OCI-LY1 (cell line): ENCODE data around the gene TGFB2.

Experiments
- H2AFZ ChIP-seq: fragments of 200-600 bp; sonication (generic), shearing (Covaris generic); 2 replicates; pipeline ENCODE4 v1.6.0; 2014; ENCODE audit warnings: antibody characterized with exemption, mild to moderate bottlenecking, low read length
- H3F3A ChIP-seq: fragments of 200-600 bp; sonication (generic), shearing (Covaris generic); 2 replicates; pipeline ENCODE4 v1.6.0; 2014; ENCODE audit warnings: mild to moderate bottlenecking, antibody characterized with exemption, low read length, moderate library complexity; ENCODE audit not compliant: insufficient read depth
- H3K27ac ChIP-seq: fragments of 200-600 bp; sonication (generic); 2 replicates; pipeline ENCODE4 v1.5.1; 2014; ENCODE audit warnings: low read length, mixed run types, mild to moderate bottlenecking, low read depth; ENCODE audit not compliant: poor library complexity, severe bottlenecking
- H3K27me3 ChIP-seq: fragments of 200-600 bp; sonication (generic); 2 replicates; pipeline ENCODE4 v1.6.0; 2014; ENCODE audit warnings: antibody characterized with exemption, mild to moderate bottlenecking, low read length, moderate library complexity; ENCODE audit not compliant: insufficient read depth
- H3K36me3 ChIP-seq: fragments of 200-600 bp; sonication (generic); 2 replicates; pipeline ENCODE4 v1.6.1; 2014; ENCODE audit warnings: mild to moderate bottlenecking, antibody characterized with exemption, low read length, moderate library complexity, mixed read lengths; ENCODE audit not compliant: insufficient read depth
- H3K4me1 ChIP-seq: fragments of 200-600 bp; sonication (generic); 2 replicates; pipeline ENCODE4 v1.5.1; 2014; ENCODE audit warnings: mild to moderate bottlenecking, low read length, moderate library complexity; ENCODE audit not compliant: insufficient read depth, severe bottlenecking
- H3K4me2 ChIP-seq: fragments of 200-600 bp; sonication (generic), shearing (Covaris generic); 2 replicates; pipeline ENCODE4 v1.6.1; 2014; ENCODE audit warnings: low read length
- H3K4me3 ChIP-seq: fragments of 200-600 bp; sonication (generic); 2 replicates; pipeline ENCODE4 v1.5.1; 2014; ENCODE audit warnings: low read length, low read depth, mild to moderate bottlenecking, mixed read lengths; ENCODE audit not compliant: poor library complexity, severe bottlenecking
- H3K79me2 ChIP-seq: fragments of 200-600 bp; shearing (Covaris generic); 2 replicates; pipeline ENCODE4 v1.6.1; 2016; ENCODE audit warnings: mixed run types, low read length, mixed read lengths; ENCODE audit not compliant: insufficient read depth
- H3K9ac ChIP-seq: fragments of 200-600 bp; sonication (generic), shearing (Covaris generic); 2 replicates; pipeline ENCODE4 v1.6.1; 2014; ENCODE audit warnings: mild to moderate bottlenecking, low read length, mixed read lengths
- H3K9me2 ChIP-seq: fragments of 200-600 bp; sonication (generic), shearing (Covaris generic); 2 replicates; pipeline ENCODE4 v1.6.1; 2014; ENCODE audit warnings: low read depth, mild to moderate bottlenecking, low read length, mixed read lengths
- H3K9me3 ChIP-seq: fragments of 200-600 bp; shearing (Covaris generic); 2 replicates; pipeline ENCODE4 v1.6.1; 2014; ENCODE audit warnings: low read length, mixed read lengths
- H4K20me1 ChIP-seq: fragments of 200-600 bp; sonication (generic), shearing (Covaris generic); 2 replicates; pipeline ENCODE4 v1.6.0; 2016; ENCODE audit warnings: mild to moderate bottlenecking, low read length; ENCODE audit not compliant: insufficient read depth
- EZH2 ChIP-seq: fragments of 200-600 bp; sonication (generic), shearing (Covaris generic); IDR thresholded peaks from 2 replicates; pipeline ENCODE4 v1.8.0; 2017; ENCODE audit warnings: borderline replicate concordance, mixed run types, mild to moderate bottlenecking, antibody characterized with exemption, low read length, moderate library complexity, mixed read lengths
- TF ChIP-seq, protein P1 (sequence below): fragments of 200-600 bp; sonication (generic), shearing (Covaris generic); IDR thresholded peaks from 2 replicates; pipeline ENCODE4 v1.5.1; 2017; ENCODE audit warnings: mild to moderate bottlenecking, antibody characterized with exemption, low read length, moderate library complexity, mixed read lengths

Gene TGFB2

DNA sequence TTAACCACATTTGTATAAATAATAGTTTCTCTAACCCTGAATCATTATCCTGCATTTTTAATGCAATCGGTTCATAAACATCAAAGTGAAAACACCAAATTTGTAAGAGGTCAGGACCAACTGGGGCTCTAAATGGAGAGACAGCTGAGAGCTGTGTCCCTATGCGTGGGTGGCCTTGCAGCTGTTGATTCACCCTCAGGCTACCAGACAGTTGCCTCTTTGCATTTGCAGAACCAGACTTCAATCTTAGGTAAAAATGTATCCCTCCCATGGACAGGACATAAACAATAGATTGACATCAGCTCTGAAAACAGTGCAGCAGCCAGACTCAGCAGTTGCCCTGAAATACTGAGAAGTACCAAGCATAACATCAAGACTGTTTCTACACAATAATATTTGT is 8.8 kb upstream of the TGFB2 start:
- Histone ChIP-seq H3K27me3 (no peaks in the 10 kb centered on the region), H3K9ac (no peak overlapping the region), H3K27ac (no peak overlapping the region), H3K36me3 (peaks cover 14% of the 10 kb centered on the region; the same call in 1 of the 2 replicates), H2AFZ (no peak overlapping the region), H4K20me1 (no peaks in the 10 kb centered on the region), H3F3A (no peaks in the 10 kb centered on the region), H3K9me2 (no peaks in the 10 kb centered on the region), H3K4me2 (no peak overlapping the region), H3K9me3 (no peaks in the 10 kb centered on the region), H3K4me3 (no peak overlapping the region), H3K4me1 (no peaks in the 10 kb centered on the region), H3K79me2 (no peaks in the 10 kb centered on the region)
- TF ChIP-seq, protein P1, sequence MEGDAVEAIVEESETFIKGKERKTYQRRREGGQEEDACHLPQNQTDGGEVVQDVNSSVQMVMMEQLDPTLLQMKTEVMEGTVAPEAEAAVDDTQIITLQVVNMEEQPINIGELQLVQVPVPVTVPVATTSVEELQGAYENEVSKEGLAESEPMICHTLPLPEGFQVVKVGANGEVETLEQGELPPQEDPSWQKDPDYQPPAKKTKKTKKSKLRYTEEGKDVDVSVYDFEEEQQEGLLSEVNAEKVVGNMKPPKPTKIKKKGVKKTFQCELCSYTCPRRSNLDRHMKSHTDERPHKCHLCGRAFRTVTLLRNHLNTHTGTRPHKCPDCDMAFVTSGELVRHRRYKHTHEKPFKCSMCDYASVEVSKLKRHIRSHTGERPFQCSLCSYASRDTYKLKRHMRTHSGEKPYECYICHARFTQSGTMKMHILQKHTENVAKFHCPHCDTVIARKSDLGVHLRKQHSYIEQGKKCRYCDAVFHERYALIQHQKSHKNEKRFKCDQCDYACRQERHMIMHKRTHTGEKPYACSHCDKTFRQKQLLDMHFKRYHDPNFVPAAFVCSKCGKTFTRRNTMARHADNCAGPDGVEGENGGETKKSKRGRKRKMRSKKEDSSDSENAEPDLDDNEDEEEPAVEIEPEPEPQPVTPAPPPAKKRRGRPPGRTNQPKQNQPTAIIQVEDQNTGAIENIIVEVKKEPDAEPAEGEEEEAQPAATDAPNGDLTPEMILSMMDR: no peak
- TF ChIP-seq EZH2: no peak

- Histone ChIP-seq H3K9me2 (no peaks in the 10 kb centered on the region), H3K27ac (no peak overlapping the region), H3K27me3 (no peaks in the 10 kb centered on the region), H4K20me1 (no peaks in the 10 kb centered on the region), H3K79me2 (no peaks in the 10 kb centered on the region), H3K4me2 (no peak overlapping the region), H3K36me3 (peaks cover 4% of the 10 kb centered on the region), H3K9me3 (no peaks in the 10 kb centered on the region), H3K4me3 (no peak overlapping the region), H3F3A (no peaks in the 10 kb centered on the region), H2AFZ (no peak overlapping the region), H3K4me1 (no peaks in the 10 kb centered on the region), H3K9ac (no peak overlapping the region)
- TF ChIP-seq, protein P1: peak; percentile 70
- TF ChIP-seq EZH2: no peak
Observed at GRCh38 chr1:218339267-218339831, 5.8 kb upstream of the TGFB2 start.

DNA sequence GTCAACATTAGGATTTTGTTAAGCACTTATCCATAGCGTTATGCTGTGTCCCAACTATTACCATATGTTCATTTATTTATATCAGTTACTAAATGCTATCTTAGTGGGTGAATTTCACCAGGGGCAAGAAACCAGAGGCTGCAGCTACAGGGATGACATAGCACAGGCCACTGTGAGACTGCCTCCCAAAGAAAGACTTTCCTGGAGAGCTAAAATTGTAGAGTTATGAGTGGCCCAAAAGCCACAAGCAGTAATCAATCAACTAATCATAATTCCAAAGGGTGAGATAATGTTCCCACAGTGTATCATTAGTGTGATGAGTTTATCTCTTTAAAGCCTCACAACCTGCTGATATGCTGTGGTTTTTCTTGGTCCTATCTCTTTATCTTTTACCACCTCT is 3.8 kb upstream of the TGFB2 start:
- no peaks in the 10 kb centered on the region; the same call in 1 of the 2 replicates for H3K36me3 ChIP-seq
- no peak overlapping the region for H3K4me3 ChIP-seq
- no peaks in the 10 kb centered on the region for H3K9me3 ChIP-seq
- no peaks in the 10 kb centered on the region for H4K20me1 ChIP-seq
- no peak overlapping the region for H3K27ac ChIP-seq
- no peak overlapping the region for H3K9ac ChIP-seq
- no peak overlapping the region for H3K4me2 ChIP-seq
- H3K27me3 ChIP-seq: no peaks in the 10 kb centered on the region
- H3K4me1 ChIP-seq: peaks cover 12% of the 10 kb centered on the region
- H2AFZ ChIP-seq: no peak overlapping the region
- no peaks in the 10 kb centered on the region for H3K79me2 ChIP-seq
- H3K9me2 ChIP-seq: no peaks in the 10 kb centered on the region
- H3F3A ChIP-seq: no peaks in the 10 kb centered on the region
- TF ChIP-seq, protein P1: no peak
- TF ChIP-seq EZH2: no peak
